ENCODE measurements around the gene IL13RA1.

IL13RA1 gene

GRCh38 chrX:118726887-118727685, at the start of gene IL13RA1:
IL13RA1 (plus strand) TSS chrX:118727606; CDS start chrX:118727639, 33 bp downstream.
- Histone ChIP-seq H3K36me3 (ENCODE audit: control insufficient read depth in 1 of 2, insufficient read depth in 2 of 2, low read length in 2 of 2) (no peaks in the 10 kb centered on the region), H3K27me3 (ENCODE audit: control insufficient read depth in 1 of 2, insufficient read depth in 2 of 2, low read length in 2 of 2) (no peaks in the 10 kb centered on the region), H3K9me3 (ENCODE audit: control insufficient read depth in 1 of 2, low read length in 2 of 2) (no peaks in the 10 kb centered on the region), H3K27ac (ENCODE audit: low read depth, low read length) (peak within 1 kb of the TSS; percentile 89), H3K4me3 (ENCODE audit: low read depth in 1 of 2, low read length in 2 of 2) (peak within 1 kb of the TSS; percentile 68 to 72), H3K9ac (ENCODE audit: low read depth in 1 of 2, low read length in 2 of 2) (peak within 1 kb of the TSS; percentile 63 to 69), H3K4me1 (ENCODE audit: control insufficient read depth in 1 of 2, insufficient read depth in 2 of 2, low read length in 2 of 2) (peaks cover 20 to 46% of the 10 kb centered on the region in 2 donors)

GRCh38 chrX:118679290-118679689, 48.1 kb upstream of the IL13RA1 start:
- H3K9ac ChIP-seq (ENCODE audit: low read depth in 1 of 2, low read length in 2 of 2), result no peak overlapping the region
- H3K27me3 ChIP-seq (ENCODE audit: control insufficient read depth in 1 of 2, insufficient read depth in 2 of 2, low read length in 2 of 2), result no peaks in the 10 kb centered on the region
- H3K27ac ChIP-seq (ENCODE audit: low read depth, low read length), result no peak overlapping the region
- no peaks in the 10 kb centered on the region for H3K36me3 ChIP-seq (ENCODE audit: control insufficient read depth in 1 of 2, insufficient read depth in 2 of 2, low read length in 2 of 2)
- peaks cover 5 to 9% of the 10 kb centered on the region in 2 donors for H3K4me1 ChIP-seq (ENCODE audit: control insufficient read depth in 1 of 2, insufficient read depth in 2 of 2, low read length in 2 of 2)
- H3K9me3 ChIP-seq (ENCODE audit: control insufficient read depth in 1 of 2, low read length in 2 of 2), result no peaks in the 10 kb centered on the region
- no peak overlapping the region for H3K4me3 ChIP-seq (ENCODE audit: low read depth in 1 of 2, low read length in 2 of 2)

GRCh38 chrX:118682258-118683014, 45.0 kb upstream of the IL13RA1 start:
- Histone ChIP-seq H3K36me3 (ENCODE audit: control insufficient read depth in 1 of 2, insufficient read depth in 2 of 2, low read length in 2 of 2) (no peaks in the 10 kb centered on the region), H3K4me1 (ENCODE audit: control insufficient read depth in 1 of 2, insufficient read depth in 2 of 2, low read length in 2 of 2) (peaks cover 2 to 5% of the 10 kb centered on the region in 2 donors), H3K4me3 (ENCODE audit: low read depth in 1 of 2, low read length in 2 of 2) (peak overlapping the region in 1 of 2 donors; percentile 11), H3K27ac (ENCODE audit: low read depth, low read length) (no peak overlapping the region), H3K9me3 (ENCODE audit: control insufficient read depth in 1 of 2, low read length in 2 of 2) (no peaks in the 10 kb centered on the region), H3K9ac (ENCODE audit: low read depth in 1 of 2, low read length in 2 of 2) (no peak overlapping the region), H3K27me3 (ENCODE audit: control insufficient read depth in 1 of 2, insufficient read depth in 2 of 2, low read length in 2 of 2) (no peaks in the 10 kb centered on the region)

- no peaks in the 10 kb centered on the region for H3K36me3 ChIP-seq (ENCODE audit: control insufficient read depth in 1 of 2, insufficient read depth in 2 of 2, low read length in 2 of 2)
- H3K27me3 ChIP-seq (ENCODE audit: control insufficient read depth in 1 of 2, insufficient read depth in 2 of 2, low read length in 2 of 2), result no peaks in the 10 kb centered on the region
- H3K9me3 ChIP-seq (ENCODE audit: control insufficient read depth in 1 of 2, low read length in 2 of 2), result no peaks in the 10 kb centered on the region
- no peak overlapping the region for H3K4me3 ChIP-seq (ENCODE audit: low read depth in 1 of 2, low read length in 2 of 2)
- no peak overlapping the region for H3K9ac ChIP-seq (ENCODE audit: low read depth in 1 of 2, low read length in 2 of 2)
- no peak overlapping the region for H3K27ac ChIP-seq (ENCODE audit: low read depth, low read length)
- H3K4me1 ChIP-seq (ENCODE audit: control insufficient read depth in 1 of 2, insufficient read depth in 2 of 2, low read length in 2 of 2), result peaks cover 0 to 5% of the 10 kb centered on the region in 2 donors
Observed at GRCh38 chrX:118685393-118685792, 42.0 kb upstream of the IL13RA1 start.

- Histone ChIP-seq H3K36me3 (ENCODE audit: control insufficient read depth in 1 of 2, insufficient read depth in 2 of 2, low read length in 2 of 2) (no peaks in the 10 kb centered on the region), H3K4me3 (ENCODE audit: low read depth in 1 of 2, low read length in 2 of 2) (no peak overlapping the region), H3K27ac (ENCODE audit: low read depth, low read length) (no peak overlapping the region), H3K9ac (ENCODE audit: low read depth in 1 of 2, low read length in 2 of 2) (no peak overlapping the region), H3K27me3 (ENCODE audit: control insufficient read depth in 1 of 2, insufficient read depth in 2 of 2, low read length in 2 of 2) (no peaks in the 10 kb centered on the region), H3K9me3 (ENCODE audit: control insufficient read depth in 1 of 2, low read length in 2 of 2) (no peaks in the 10 kb centered on the region), H3K4me1 (ENCODE audit: control insufficient read depth in 1 of 2, insufficient read depth in 2 of 2, low read length in 2 of 2) (no peaks in the 10 kb centered on the region)
Observed at GRCh38 chrX:118688935-118689334, 38.5 kb upstream of the IL13RA1 start.

GRCh38 chrX:118693843-118694242, 33.6 kb upstream of the IL13RA1 start:
- no peak overlapping the region for H3K4me3 ChIP-seq (ENCODE audit: low read depth in 1 of 2, low read length in 2 of 2)
- no peaks in the 10 kb centered on the region for H3K4me1 ChIP-seq (ENCODE audit: control insufficient read depth in 1 of 2, insufficient read depth in 2 of 2, low read length in 2 of 2)
- no peaks in the 10 kb centered on the region for H3K27me3 ChIP-seq (ENCODE audit: control insufficient read depth in 1 of 2, insufficient read depth in 2 of 2, low read length in 2 of 2)
- no peak overlapping the region for H3K27ac ChIP-seq (ENCODE audit: low read depth, low read length)
- H3K36me3 ChIP-seq (ENCODE audit: control insufficient read depth in 1 of 2, insufficient read depth in 2 of 2, low read length in 2 of 2), result no peaks in the 10 kb centered on the region
- no peaks in the 10 kb centered on the region for H3K9me3 ChIP-seq (ENCODE audit: control insufficient read depth in 1 of 2, low read length in 2 of 2)
- no peak overlapping the region for H3K9ac ChIP-seq (ENCODE audit: low read depth in 1 of 2, low read length in 2 of 2)

- Histone ChIP-seq H3K9me3 (ENCODE audit: control insufficient read depth in 1 of 2, low read length in 2 of 2) (no peaks in the 10 kb centered on the region), H3K27me3 (ENCODE audit: control insufficient read depth in 1 of 2, insufficient read depth in 2 of 2, low read length in 2 of 2) (no peaks in the 10 kb centered on the region), H3K27ac (ENCODE audit: low read depth, low read length) (no peak overlapping the region)
Observed at GRCh38 chrX:118694638-118695037, 32.8 kb upstream of the IL13RA1 start.

GRCh38 chrX:118698516-118699170, 28.8 kb upstream of the IL13RA1 start:
- Histone ChIP-seq H3K4me1 (ENCODE audit: control insufficient read depth in 1 of 2, insufficient read depth in 2 of 2, low read length in 2 of 2) (no peaks in the 10 kb centered on the region), H3K9ac (ENCODE audit: low read depth in 1 of 2, low read length in 2 of 2) (no peak overlapping the region), H3K4me3 (ENCODE audit: low read depth in 1 of 2, low read length in 2 of 2) (no peak overlapping the region), H3K36me3 (ENCODE audit: control insufficient read depth in 1 of 2, insufficient read depth in 2 of 2, low read length in 2 of 2) (no peaks in the 10 kb centered on the region), H3K9me3 (ENCODE audit: control insufficient read depth in 1 of 2, low read length in 2 of 2) (no peaks in the 10 kb centered on the region), H3K27me3 (ENCODE audit: control insufficient read depth in 1 of 2, insufficient read depth in 2 of 2, low read length in 2 of 2) (no peaks in the 10 kb centered on the region), H3K27ac (ENCODE audit: low read depth, low read length) (no peak overlapping the region)

More at GRCh38 chrX:118694638-118695037, 32.8 kb upstream of the IL13RA1 start:
- no peak overlapping the region for H3K9ac ChIP-seq (ENCODE audit: low read depth in 1 of 2, low read length in 2 of 2)
- H3K4me1 ChIP-seq (ENCODE audit: control insufficient read depth in 1 of 2, insufficient read depth in 2 of 2, low read length in 2 of 2), result no peaks in the 10 kb centered on the region
- no peak overlapping the region for H3K4me3 ChIP-seq (ENCODE audit: low read depth in 1 of 2, low read length in 2 of 2)
- no peaks in the 10 kb centered on the region for H3K36me3 ChIP-seq (ENCODE audit: control insufficient read depth in 1 of 2, insufficient read depth in 2 of 2, low read length in 2 of 2)

GRCh38 chrX:118702741-118703140, 24.7 kb upstream of the IL13RA1 start:
- Histone ChIP-seq H3K9ac (ENCODE audit: low read depth in 1 of 2, low read length in 2 of 2) (no peak overlapping the region), H3K4me3 (ENCODE audit: low read depth in 1 of 2, low read length in 2 of 2) (no peak overlapping the region), H3K9me3 (ENCODE audit: control insufficient read depth in 1 of 2, low read length in 2 of 2) (no peaks in the 10 kb centered on the region), H3K27me3 (ENCODE audit: control insufficient read depth in 1 of 2, insufficient read depth in 2 of 2, low read length in 2 of 2) (no peaks in the 10 kb centered on the region), H3K4me1 (ENCODE audit: control insufficient read depth in 1 of 2, insufficient read depth in 2 of 2, low read length in 2 of 2) (no peaks in the 10 kb centered on the region), H3K36me3 (ENCODE audit: control insufficient read depth in 1 of 2, insufficient read depth in 2 of 2, low read length in 2 of 2) (no peaks in the 10 kb centered on the region), H3K27ac (ENCODE audit: low read depth, low read length) (no peak overlapping the region)

- Histone ChIP-seq H3K36me3 (ENCODE audit: control insufficient read depth in 1 of 2, insufficient read depth in 2 of 2, low read length in 2 of 2) (no peaks in the 10 kb centered on the region), H3K9me3 (ENCODE audit: control insufficient read depth in 1 of 2, low read length in 2 of 2) (no peaks in the 10 kb centered on the region), H3K4me3 (ENCODE audit: low read depth in 1 of 2, low read length in 2 of 2) (no peak overlapping the region), H3K9ac (ENCODE audit: low read depth in 1 of 2, low read length in 2 of 2) (no peak overlapping the region), H3K27me3 (ENCODE audit: control insufficient read depth in 1 of 2, insufficient read depth in 2 of 2, low read length in 2 of 2) (no peaks in the 10 kb centered on the region), H3K27ac (ENCODE audit: low read depth, low read length) (no peak overlapping the region), H3K4me1 (ENCODE audit: control insufficient read depth in 1 of 2, insufficient read depth in 2 of 2, low read length in 2 of 2) (no peaks in the 10 kb centered on the region)
Observed at GRCh38 chrX:118706681-118707080, 20.7 kb upstream of the IL13RA1 start.
